Choroid plexus epithelial cell (primary cell): ENCODE results near the gene MICU2.
A peak's percentile ranks its signal among the peaks of the same experiment; 100 is the strongest.

Experiments
- DNase-seq: peaks from one replicate; pipeline ENCODE4 v3.0.0-alpha.2; 2010; ENCODE audit warnings: low read depth
- H3K4me3 ChIP-seq: 2 replicates; pipeline ENCODE4 v1.5.1; 2011; ENCODE audit warnings: low read depth, mild to moderate bottlenecking, control low read depth, low read length, moderate library complexity
- TF ChIP-seq, protein P1 (sequence below): conservative IDR thresholded peaks from 2 replicates; pipeline ENCODE4 v1.5.1; 2011; ENCODE audit warnings: low read depth, mild to moderate bottlenecking, control low read depth, inconsistent platforms, low read length, moderate library complexity

The MICU2 gene

DNA sequence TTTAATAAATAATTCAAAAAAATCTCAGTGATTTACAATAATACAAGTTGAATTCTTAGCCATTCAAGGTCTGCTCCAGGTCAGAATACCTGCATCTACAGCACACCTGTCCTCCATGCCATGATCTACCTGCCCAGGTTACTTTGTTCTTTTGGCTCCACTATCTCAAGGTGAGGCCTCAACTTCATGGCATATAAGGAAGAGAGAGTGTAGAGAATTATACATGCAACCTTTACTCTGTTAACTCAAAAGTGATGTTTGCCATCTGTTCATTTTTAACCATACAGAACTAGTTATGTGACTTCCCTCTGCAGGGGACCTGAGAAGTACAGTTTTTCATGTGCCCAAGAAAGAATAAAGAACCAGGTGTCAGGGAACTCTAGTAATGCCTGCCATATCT, 28.2 kb upstream of the MICU2 start:
- TF ChIP-seq, protein P1, sequence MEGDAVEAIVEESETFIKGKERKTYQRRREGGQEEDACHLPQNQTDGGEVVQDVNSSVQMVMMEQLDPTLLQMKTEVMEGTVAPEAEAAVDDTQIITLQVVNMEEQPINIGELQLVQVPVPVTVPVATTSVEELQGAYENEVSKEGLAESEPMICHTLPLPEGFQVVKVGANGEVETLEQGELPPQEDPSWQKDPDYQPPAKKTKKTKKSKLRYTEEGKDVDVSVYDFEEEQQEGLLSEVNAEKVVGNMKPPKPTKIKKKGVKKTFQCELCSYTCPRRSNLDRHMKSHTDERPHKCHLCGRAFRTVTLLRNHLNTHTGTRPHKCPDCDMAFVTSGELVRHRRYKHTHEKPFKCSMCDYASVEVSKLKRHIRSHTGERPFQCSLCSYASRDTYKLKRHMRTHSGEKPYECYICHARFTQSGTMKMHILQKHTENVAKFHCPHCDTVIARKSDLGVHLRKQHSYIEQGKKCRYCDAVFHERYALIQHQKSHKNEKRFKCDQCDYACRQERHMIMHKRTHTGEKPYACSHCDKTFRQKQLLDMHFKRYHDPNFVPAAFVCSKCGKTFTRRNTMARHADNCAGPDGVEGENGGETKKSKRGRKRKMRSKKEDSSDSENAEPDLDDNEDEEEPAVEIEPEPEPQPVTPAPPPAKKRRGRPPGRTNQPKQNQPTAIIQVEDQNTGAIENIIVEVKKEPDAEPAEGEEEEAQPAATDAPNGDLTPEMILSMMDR: no peak
- no peak for DNase-seq
- no peak overlapping the region for H3K4me3 ChIP-seq

DNA sequence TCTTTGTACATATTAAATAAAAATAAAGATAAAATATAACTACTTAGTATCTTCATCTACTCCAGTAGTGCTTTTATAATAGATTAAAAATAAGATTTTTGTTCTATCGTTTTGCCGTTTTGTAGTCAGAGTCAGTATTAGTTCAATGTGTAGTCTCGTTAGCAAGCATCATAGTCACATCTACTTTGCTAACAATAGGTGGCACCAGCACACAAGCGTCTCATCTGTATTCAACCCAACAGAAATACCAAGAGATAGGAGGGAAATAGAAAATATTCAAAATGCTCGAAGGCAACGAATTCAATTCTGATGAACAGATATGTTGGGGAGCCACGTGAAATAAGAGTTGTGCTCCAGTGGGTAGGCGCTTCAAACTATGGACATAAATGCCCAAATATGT, 21.4 kb upstream of the MICU2 start:
- H3K4me3 ChIP-seq: no peak overlapping the region
- TF ChIP-seq, protein P1: peak; percentile 52
- peak; percentile 55 for DNase-seq

DNA sequence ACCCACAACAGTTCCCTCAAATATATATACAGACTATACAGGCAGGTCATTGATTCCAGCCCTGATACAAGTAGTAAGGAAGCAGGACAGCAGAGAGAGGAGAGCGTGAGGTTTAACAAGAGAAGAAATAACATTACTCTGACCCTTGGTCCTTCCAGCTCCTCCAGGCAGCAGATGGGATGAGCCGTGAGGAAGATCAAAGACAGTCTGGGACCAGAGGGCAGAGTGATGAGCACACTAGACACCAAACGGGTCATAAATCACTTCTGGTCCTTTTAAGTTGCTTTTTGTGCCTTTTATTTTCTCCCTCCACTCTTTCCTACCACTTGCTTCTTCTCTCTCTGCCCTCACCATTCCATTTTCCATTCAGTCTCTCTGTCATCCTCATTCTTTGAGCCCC, 16.9 kb upstream of the MICU2 start:
- H3K4me3 ChIP-seq: no peak overlapping the region
- no peak for DNase-seq
- TF ChIP-seq, protein P1: no peak

DNA sequence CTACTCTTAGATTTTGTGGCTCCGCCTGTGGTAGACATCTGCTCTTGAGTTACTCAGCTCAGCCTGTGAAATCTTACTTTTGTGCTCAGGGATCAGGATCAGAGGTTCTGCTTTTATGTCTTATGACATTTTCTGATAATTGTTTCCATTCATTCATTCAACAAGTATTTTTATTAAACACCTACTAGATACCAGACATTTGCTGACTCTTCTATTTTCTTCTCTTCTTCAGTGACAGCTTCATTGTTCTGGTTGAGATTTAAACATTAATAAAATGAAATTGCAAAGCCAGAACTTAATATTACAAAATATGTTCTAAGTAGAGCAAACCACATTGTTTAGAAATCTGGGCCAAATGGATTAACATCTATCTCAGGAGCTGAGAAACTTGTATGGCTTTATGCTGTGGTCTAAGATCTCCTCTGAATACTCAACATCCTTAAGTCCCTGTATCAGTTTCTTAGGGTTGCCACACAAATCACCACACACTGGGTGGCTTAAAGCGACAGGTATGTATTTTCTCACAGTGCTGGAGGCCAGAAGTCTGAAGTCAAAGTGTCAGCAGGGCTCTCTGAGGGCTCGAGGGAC, 15.8 kb upstream of the MICU2 start:
- TF ChIP-seq, protein P1: no peak
- no peak overlapping the region for H3K4me3 ChIP-seq
- DNase-seq: no peak

DNA sequence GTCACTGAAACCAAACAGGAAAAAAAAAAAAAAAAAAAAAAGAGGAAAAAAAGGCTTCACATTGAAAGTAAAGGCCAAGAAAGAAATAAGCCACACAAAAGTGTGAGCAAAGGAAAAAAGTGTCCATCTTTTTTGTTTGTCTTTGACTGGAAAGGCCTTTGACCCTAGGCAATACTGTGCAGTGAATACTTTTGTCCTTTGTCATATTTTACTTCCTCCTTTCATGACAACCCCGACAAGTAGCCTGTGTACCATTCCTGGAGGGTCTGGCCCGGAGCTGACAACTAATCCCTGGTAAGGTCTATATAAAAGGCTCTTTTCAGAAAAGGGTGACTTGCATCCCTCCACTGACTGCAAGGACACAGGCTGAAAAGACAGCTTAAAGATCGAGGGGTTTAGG, 12.9 kb upstream of the MICU2 start:
- no peak for DNase-seq
- TF ChIP-seq, protein P1: no peak
- H3K4me3 ChIP-seq: no peak overlapping the region

DNA sequence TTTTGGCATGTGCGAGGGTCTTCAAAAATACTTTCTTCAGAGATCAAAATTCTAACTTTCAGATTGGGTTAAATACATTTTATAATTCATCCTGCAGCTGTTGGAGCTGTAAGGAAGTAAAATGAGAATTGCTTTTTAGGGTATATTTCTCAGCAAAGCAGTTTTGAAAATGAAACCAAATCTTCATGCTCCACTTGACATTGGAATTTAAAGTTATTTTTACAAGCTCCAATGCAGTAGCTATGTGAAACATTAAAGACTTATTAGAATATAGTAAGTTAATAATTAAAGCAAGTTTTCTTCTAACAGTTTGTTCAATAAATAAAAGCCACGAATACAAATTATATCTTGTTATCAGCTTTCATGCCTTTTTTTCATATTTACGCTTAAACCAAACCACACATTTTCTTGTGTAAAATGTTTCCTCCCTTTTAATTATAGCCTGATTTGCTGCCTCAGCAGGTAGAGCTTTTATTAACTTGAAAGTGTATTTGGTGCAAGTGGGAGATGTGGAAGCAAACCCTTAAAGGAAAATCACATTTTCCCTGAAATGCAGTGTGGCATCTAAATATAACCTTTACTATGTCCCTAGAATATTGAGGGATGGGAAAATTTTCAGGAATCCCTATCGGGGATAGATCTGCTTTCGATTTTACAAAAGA, 12.4 kb upstream of the MICU2 start:
- no peak overlapping the region for H3K4me3 ChIP-seq
- TF ChIP-seq, protein P1: no peak
- DNase-seq: no peak

DNA sequence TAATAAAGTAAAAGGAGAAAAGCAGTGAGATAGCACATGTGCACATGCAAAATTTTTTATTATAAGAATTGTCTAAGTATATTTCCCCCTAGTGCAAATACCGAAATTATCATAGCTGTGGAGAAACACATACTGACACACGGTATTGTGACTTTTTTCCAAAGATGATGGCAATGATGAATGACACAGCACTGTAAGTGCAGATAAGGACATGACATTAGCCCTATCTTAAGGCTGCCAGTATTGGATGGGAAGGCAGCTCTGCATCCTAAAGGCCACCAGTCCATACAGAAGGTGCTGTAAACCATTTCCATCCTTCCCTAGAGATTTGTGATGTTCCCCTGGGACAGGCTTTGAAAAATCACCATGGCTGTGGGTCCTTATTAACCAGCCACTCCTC, 11.5 kb upstream of the MICU2 start:
- TF ChIP-seq, protein P1: no peak
- no peak overlapping the region for H3K4me3 ChIP-seq
- DNase-seq: no peak
